ENCODE results near the gene TMPRSS3.
"Not testable (repeated sequence)": the region's sequence is repeated elsewhere in the genome, so short reads cannot be mapped to it uniquely, and the experiment has no call there.

TMPRSS3 gene

GRCh38 chr21:42408718-42409117, 12.9 kb upstream of the TMPRSS3 start:
- WGBS, result 78% methylated on average over 4 of the region's 5 CpGs
- not testable (repeated sequence) for H2AFZ ChIP-seq (ENCODE audit: low read depth, low read length); H3K79me1 ChIP-seq (replicated peaks; ENCODE audit: low read length, poor library complexity, severe bottlenecking); H2AK5ac ChIP-seq (ENCODE audit: low read length, severe bottlenecking); H2BK15ac ChIP-seq (ENCODE audit: low read depth, poor library complexity, severe bottlenecking); H2BK120ac ChIP-seq (ENCODE audit: low read depth, low read length); H4K91ac ChIP-seq (ENCODE audit: low read length); H4K8ac ChIP-seq (ENCODE audit: low read length); H3K4me2 ChIP-seq (ENCODE audit: low read length, poor library complexity, severe bottlenecking); H3K18ac ChIP-seq (ENCODE audit: low read depth in 1 of 2, low read length in 2 of 2); H3K14ac ChIP-seq (ENCODE audit: low read length in 2 of 2); H3K9ac ChIP-seq (ENCODE audit: low read length); H3K4ac ChIP-seq (ENCODE audit: low read depth in 1 of 2, low read length in 2 of 2); H3K36me3 ChIP-seq (ENCODE audit: control insufficient read depth in 1 of 2, insufficient read depth in 2 of 2, low read depth in 1 of 2, low read length in 2 of 2); H2BK5ac ChIP-seq (ENCODE audit: low read depth, low read length, poor library complexity, severe bottlenecking); H3K23ac ChIP-seq (ENCODE audit: low read length in 2 of 2); H2BK12ac ChIP-seq (ENCODE audit: low read length in 2 of 2); H3K27ac ChIP-seq (ENCODE audit: low read length, poor library complexity, severe bottlenecking); H3K9me3 ChIP-seq (ENCODE audit: control insufficient read depth, low read length); DNase-seq; H3K4me3 ChIP-seq (ENCODE audit: insufficient read depth in 1 of 2, low read depth in 1 of 2, low read length in 2 of 2)
- Histone ChIP-seq H3K4me1 (ENCODE audit: control insufficient read depth, insufficient read depth, low read depth, low read length) (peaks cover 13% of the 10 kb centered on the region), H3K27me3 (ENCODE audit: control insufficient read depth in 1 of 2, insufficient read depth in 1 of 2, low read length in 2 of 2) (peaks cover 9 to 68% of the 10 kb centered on the region in 2 experiments)

- H2AFZ ChIP-seq (ENCODE audit: low read depth, low read length), result no peak overlapping the region
- H3K27me3 ChIP-seq (ENCODE audit: control insufficient read depth in 1 of 2, insufficient read depth in 1 of 2, low read length in 2 of 2), result peaks cover 9 to 65% of the 10 kb centered on the region in 2 experiments
- H3K9me3 ChIP-seq (ENCODE audit: control insufficient read depth, low read length), result no peaks in the 10 kb centered on the region
- no peak overlapping the region for H4K91ac ChIP-seq (ENCODE audit: low read length)
- no peak overlapping the region for H3K27ac ChIP-seq (ENCODE audit: low read length, poor library complexity, severe bottlenecking)
- no peak overlapping the region for H2AK5ac ChIP-seq (ENCODE audit: low read length, severe bottlenecking)
- no peak overlapping the region for H4K8ac ChIP-seq (ENCODE audit: low read length)
- H3K9ac ChIP-seq (ENCODE audit: low read length), result no peak overlapping the region
- no peak overlapping the region for H3K23ac ChIP-seq (ENCODE audit: low read length in 2 of 2)
- no peak overlapping the region for H2BK15ac ChIP-seq (ENCODE audit: low read depth, poor library complexity, severe bottlenecking)
- H3K79me1 ChIP-seq (replicated peaks; ENCODE audit: low read length, poor library complexity, severe bottlenecking), result no peaks in the 10 kb centered on the region
- H2BK120ac ChIP-seq (ENCODE audit: low read depth, low read length), result no peak overlapping the region
- DNase-seq, result no peak
- H2BK12ac ChIP-seq (ENCODE audit: low read length in 2 of 2), result no peak overlapping the region
- H2BK5ac ChIP-seq (ENCODE audit: low read depth, low read length, poor library complexity, severe bottlenecking), result no peak overlapping the region
- no peaks in the 10 kb centered on the region for H3K36me3 ChIP-seq (ENCODE audit: control insufficient read depth in 1 of 2, insufficient read depth in 2 of 2, low read depth in 1 of 2, low read length in 2 of 2)
- 95% methylated on average over 4 of the region's 5 CpGs for WGBS
- no peak overlapping the region for H3K4ac ChIP-seq (ENCODE audit: low read depth in 1 of 2, low read length in 2 of 2)
- peaks cover 10% of the 10 kb centered on the region for H3K4me1 ChIP-seq (ENCODE audit: control insufficient read depth, insufficient read depth, low read depth, low read length)
- no peak overlapping the region for H3K4me3 ChIP-seq (ENCODE audit: insufficient read depth in 1 of 2, low read depth in 1 of 2, low read length in 2 of 2)
- H3K4me2 ChIP-seq (ENCODE audit: low read length, poor library complexity, severe bottlenecking), result no peak overlapping the region
- no peak overlapping the region for H3K14ac ChIP-seq (ENCODE audit: low read length in 2 of 2)
- H3K18ac ChIP-seq (ENCODE audit: low read depth in 1 of 2, low read length in 2 of 2), result no peak overlapping the region
These were observed 11.6 kb upstream of the TMPRSS3 start for GRCh38 chr21:42407476-42407875.

- Histone ChIP-seq H2BK120ac (ENCODE audit: low read depth, low read length) (no peak overlapping the region), H3K4me1 (ENCODE audit: control insufficient read depth, insufficient read depth, low read depth, low read length) (peaks cover 4% of the 10 kb centered on the region), H2BK12ac (ENCODE audit: low read length in 2 of 2) (no peak overlapping the region), H2AFZ (ENCODE audit: low read depth, low read length) (no peak overlapping the region), H3K14ac (ENCODE audit: low read length in 2 of 2) (no peak overlapping the region), H4K91ac (ENCODE audit: low read length) (no peak overlapping the region), H3K4ac (ENCODE audit: low read depth in 1 of 2, low read length in 2 of 2) (no peak overlapping the region), H4K8ac (ENCODE audit: low read length) (no peak overlapping the region), H3K79me1 (replicated peaks; ENCODE audit: low read length, poor library complexity, severe bottlenecking) (no peaks in the 10 kb centered on the region), H3K9ac (ENCODE audit: low read length) (no peak overlapping the region), H3K27ac (ENCODE audit: low read length, poor library complexity, severe bottlenecking) (no peak overlapping the region), H2AK5ac (ENCODE audit: low read length, severe bottlenecking) (no peak overlapping the region), H3K18ac (ENCODE audit: low read depth in 1 of 2, low read length in 2 of 2) (no peak overlapping the region), H2BK15ac (ENCODE audit: low read depth, poor library complexity, severe bottlenecking) (no peak overlapping the region), H2BK5ac (ENCODE audit: low read depth, low read length, poor library complexity, severe bottlenecking) (no peak overlapping the region), H3K23ac (ENCODE audit: low read length in 2 of 2) (no peak overlapping the region), H3K27me3 (ENCODE audit: control insufficient read depth in 1 of 2, insufficient read depth in 1 of 2, low read length in 2 of 2) (peaks cover 9 to 59% of the 10 kb centered on the region in 2 experiments), H3K4me2 (ENCODE audit: low read length, poor library complexity, severe bottlenecking) (no peak overlapping the region), H3K4me3 (ENCODE audit: insufficient read depth in 1 of 2, low read depth in 1 of 2, low read length in 2 of 2) (no peak overlapping the region), H3K9me3 (ENCODE audit: control insufficient read depth, low read length) (peaks cover 3% of the 10 kb centered on the region), H3K36me3 (ENCODE audit: control insufficient read depth in 1 of 2, insufficient read depth in 2 of 2, low read depth in 1 of 2, low read length in 2 of 2) (no peaks in the 10 kb centered on the region)
- DNase-seq, result no peak
- WGBS, result 71% methylated on average over 7 of the region's 7 CpGs
These were observed 11.0 kb upstream of the TMPRSS3 start for GRCh38 chr21:42406866-42407265.

GRCh38 chr21:42406201-42406621, 10.4 kb upstream of the TMPRSS3 start:
- H4K91ac ChIP-seq (ENCODE audit: low read length), result no peak overlapping the region
- H4K8ac ChIP-seq (ENCODE audit: low read length), result no peak overlapping the region
- no peak overlapping the region for H3K27ac ChIP-seq (ENCODE audit: low read length, poor library complexity, severe bottlenecking)
- no peak overlapping the region for H3K4me2 ChIP-seq (ENCODE audit: low read length, poor library complexity, severe bottlenecking)
- H2BK120ac ChIP-seq (ENCODE audit: low read depth, low read length), result no peak overlapping the region
- no peaks in the 10 kb centered on the region for H3K36me3 ChIP-seq (ENCODE audit: control insufficient read depth in 1 of 2, insufficient read depth in 2 of 2, low read depth in 1 of 2, low read length in 2 of 2)
- no peak overlapping the region for H3K4me3 ChIP-seq (ENCODE audit: insufficient read depth in 1 of 2, low read depth in 1 of 2, low read length in 2 of 2)
- H3K9ac ChIP-seq (ENCODE audit: low read length), result no peak overlapping the region
- WGBS, result 92% methylated on average over 6 of the region's 10 CpGs
- H3K23ac ChIP-seq (ENCODE audit: low read length in 2 of 2), result no peak overlapping the region
- DNase-seq, result no peak
- H3K4me1 ChIP-seq (ENCODE audit: control insufficient read depth, insufficient read depth, low read depth, low read length), result peaks cover 2% of the 10 kb centered on the region
- H2AFZ ChIP-seq (ENCODE audit: low read depth, low read length), result no peak overlapping the region
- peaks cover 9 to 53% of the 10 kb centered on the region in 2 experiments for H3K27me3 ChIP-seq (ENCODE audit: control insufficient read depth in 1 of 2, insufficient read depth in 1 of 2, low read length in 2 of 2)
- H2BK5ac ChIP-seq (ENCODE audit: low read depth, low read length, poor library complexity, severe bottlenecking), result no peak overlapping the region
- no peak overlapping the region for H2AK5ac ChIP-seq (ENCODE audit: low read length, severe bottlenecking)
- peaks cover 6% of the 10 kb centered on the region for H3K9me3 ChIP-seq (ENCODE audit: control insufficient read depth, low read length)
- H3K18ac ChIP-seq (ENCODE audit: low read depth in 1 of 2, low read length in 2 of 2), result no peak overlapping the region
- H2BK12ac ChIP-seq (ENCODE audit: low read length in 2 of 2), result no peak overlapping the region
- no peaks in the 10 kb centered on the region for H3K79me1 ChIP-seq (replicated peaks; ENCODE audit: low read length, poor library complexity, severe bottlenecking)
- no peak overlapping the region for H3K4ac ChIP-seq (ENCODE audit: low read depth in 1 of 2, low read length in 2 of 2)
- H3K14ac ChIP-seq (ENCODE audit: low read length in 2 of 2), result no peak overlapping the region
- no peak overlapping the region for H2BK15ac ChIP-seq (ENCODE audit: low read depth, poor library complexity, severe bottlenecking)
